Fibroblast of lung (primary cell): ENCODE data around the gene CRISP1.

Experiments
- CTCF ChIP-seq, 2 donors: IDR thresholded peaks in 1 of 2; conservative IDR thresholded peaks in 1 of 2; 1 replicate in 1 of 2; 2 replicates in 1 of 2; pipeline ENCODE4 v1.5.1; 2011 to 2012; ENCODE audit warnings: low read length in 2 of 2, control low read depth in 1 of 2, inconsistent platforms in 1 of 2, low read depth in 1 of 2, mild to moderate bottlenecking in 1 of 2
- EZH2 ChIP-seq: IDR thresholded peaks from 2 replicates; pipeline ENCODE4 v1.5.1; 2012; ENCODE audit warnings: low read length, control low read depth, mild to moderate bottlenecking; ENCODE audit errors: missing control alignments

DNA sequence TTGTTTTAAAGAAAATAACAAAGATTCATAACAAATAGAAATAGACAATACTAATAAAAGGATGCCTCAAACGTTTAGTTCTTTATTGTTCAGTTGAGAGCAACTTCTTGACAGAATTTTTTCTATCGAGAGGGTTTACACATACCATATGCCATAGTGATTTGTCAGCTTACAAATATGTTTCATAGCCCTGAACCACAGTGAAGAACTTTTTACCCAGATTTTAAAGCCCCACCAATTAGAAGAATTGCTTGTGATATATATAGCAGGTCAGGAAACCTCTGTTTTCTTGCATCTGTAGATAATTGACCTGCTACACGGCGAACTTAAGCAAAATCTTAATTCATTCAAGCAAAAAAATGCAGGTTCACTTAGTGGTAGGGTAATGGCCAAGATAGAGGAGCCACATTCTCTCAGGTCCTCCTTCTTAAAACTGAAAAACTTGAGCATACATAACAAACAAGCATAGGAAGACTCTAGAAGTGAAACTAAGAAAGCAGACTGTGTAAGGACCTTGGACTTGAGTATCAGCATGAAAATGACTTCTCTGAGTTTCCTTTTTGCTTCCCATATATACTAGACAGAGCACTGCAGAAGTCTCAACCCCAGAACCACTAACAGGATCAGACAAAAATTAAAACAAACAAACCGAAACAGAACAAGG is 39.5 kb downstream of the CRISP1 start:
- TF ChIP-seq CTCF (conservative IDR thresholded peaks at IDR 0.05 in 1 of 2, IDR thresholded peaks at IDR 0.05 in 1 of 2; ENCODE audit: low read depth in 1 of 2, low read length in 2 of 2): no peak
- no peak for TF ChIP-seq EZH2
